ENCODE measurements around the gene ANXA8.

GRCh38 chr10:47449979-47450378 lies 33.9 kb downstream of the ANXA8 start:
- no peak for TF ChIP-seq POLR2A (IDR thresholded peaks at IDR 0.05)
- TF ChIP-seq, protein P1, sequence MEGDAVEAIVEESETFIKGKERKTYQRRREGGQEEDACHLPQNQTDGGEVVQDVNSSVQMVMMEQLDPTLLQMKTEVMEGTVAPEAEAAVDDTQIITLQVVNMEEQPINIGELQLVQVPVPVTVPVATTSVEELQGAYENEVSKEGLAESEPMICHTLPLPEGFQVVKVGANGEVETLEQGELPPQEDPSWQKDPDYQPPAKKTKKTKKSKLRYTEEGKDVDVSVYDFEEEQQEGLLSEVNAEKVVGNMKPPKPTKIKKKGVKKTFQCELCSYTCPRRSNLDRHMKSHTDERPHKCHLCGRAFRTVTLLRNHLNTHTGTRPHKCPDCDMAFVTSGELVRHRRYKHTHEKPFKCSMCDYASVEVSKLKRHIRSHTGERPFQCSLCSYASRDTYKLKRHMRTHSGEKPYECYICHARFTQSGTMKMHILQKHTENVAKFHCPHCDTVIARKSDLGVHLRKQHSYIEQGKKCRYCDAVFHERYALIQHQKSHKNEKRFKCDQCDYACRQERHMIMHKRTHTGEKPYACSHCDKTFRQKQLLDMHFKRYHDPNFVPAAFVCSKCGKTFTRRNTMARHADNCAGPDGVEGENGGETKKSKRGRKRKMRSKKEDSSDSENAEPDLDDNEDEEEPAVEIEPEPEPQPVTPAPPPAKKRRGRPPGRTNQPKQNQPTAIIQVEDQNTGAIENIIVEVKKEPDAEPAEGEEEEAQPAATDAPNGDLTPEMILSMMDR (IDR thresholded peaks at IDR 0.05) = no peak

All from Peyer's patch (tissue), 4 donors.